Esophagus muscularis mucosa (tissue), 3 donors: ENCODE measurements around the gene C2CD4C.

Experiments
- CTCF ChIP-seq, 3 experiments: fragments of 200-600 bp in 2 of 3; fragments of 450-650 bp in 1 of 3; sonication (generic) in 2 of 3; IDR thresholded peaks; one replicate each; pipeline ENCODE4 v1.5.1; 2017 to 2019; ENCODE audit warnings: antibody characterized with exemption in 3 of 3, mild to moderate bottlenecking in 2 of 3, moderate library complexity in 1 of 3
- EP300 ChIP-seq: sonication (generic); formaldehyde crosslinking; IDR thresholded peaks from one replicate; pipeline ENCODE4 v1.6.1; 2017; ENCODE audit warnings: antibody characterized with exemption

GRCh38 chr19:408441-408901 lies 476 bp downstream of the C2CD4C start:
- TF ChIP-seq CTCF (IDR thresholded peaks at IDR 0.05) (no peak), EP300 (no peak)
